HepG2 (cell line): ENCODE measurements around the gene IRX3. TPM values are rescaled to one million over a fixed set of nuclear protein-coding genes. Genes with fewer than 3 reads are reported as not detected.

Experiments used
- ATAC-seq: fragments of 200-7000 bp; cut with Tn5 transposase; 3 replicates; pipeline ENCODE4 v1.9.1; 2020; ENCODE audit warnings: mild to moderate bottlenecking, moderate library complexity
- BruUV-seq: library from RNA; stranded (reverse); fragments of 400-500 nt; replicated peaks from 2 replicates; lab custom pipeline; 2021; lab: Mats Ljungman, UMichigan
- CTCF ChIA-PET: fragments of 300-600 bp; formaldehyde crosslinking; extraction: SDS; loops from one replicate; lab custom pipeline; 2021; ENCODE audit warnings: low total read pairs, inconsistent platforms, low intra/inter-chr PET ratio; lab: Yijun Ruan, JAX
- POLR2A ChIA-PET: fragments of 350-600 bp; sonication (Branson Sonifier 250); formaldehyde crosslinking; loops from one replicate; lab custom pipeline; 2020; ENCODE audit warnings: antibody characterized with exemption, inconsistent platforms; lab: Yijun Ruan, JAX
- DNase-seq: peaks from one replicate; pipeline ENCODE4 v3.0.0-alpha.2; 2015; ENCODE audit warnings: low spot score
- FAIRE-seq: peaks from 3 replicates; lab custom pipeline; 2011; peaks lifted over from hg19 to GRCh38; lab: Jason Lieb, UNC
- H2AFZ ChIP-seq: one replicate; pipeline ENCODE4 v1.6.1; 2011; ENCODE audit warnings: low read length, inconsistent platforms
- H3K27ac ChIP-seq: fragments of 300-600 bp; 3 replicates; pipeline ENCODE4 v1.8.0; 2011; ENCODE audit warnings: mixed run types, mild to moderate bottlenecking, mixed read lengths, low read length, inconsistent platforms; ENCODE audit not compliant: insufficient read depth; ENCODE audit errors: extremely low read length
- H3K27me3 ChIP-seq, 2 experiments: fragments of 200-600 bp in 1 of 2; 2 replicates in 1 of 2; 3 replicates in 1 of 2; pipeline versions ENCODE4 v1.6.0 to v1.8.0; 2011; ENCODE audit warnings: low read length in 2 of 2, mild to moderate bottlenecking in 2 of 2, moderate library complexity in 2 of 2, inconsistent platforms in 1 of 2; ENCODE audit not compliant: insufficient read depth in 2 of 2, control insufficient read depth in 1 of 2
- H3K36me3 ChIP-seq, 2 experiments: fragments of 200-600 bp in 1 of 2; replicated peaks in 1 of 2; 2 replicates in 1 of 2; 3 replicates in 1 of 2; pipeline versions ENCODE4 v1.5.1 to v1.8.0; 2011; ENCODE audit warnings: low read length in 2 of 2, inconsistent platforms in 1 of 2; ENCODE audit not compliant: insufficient read depth in 2 of 2, control insufficient read depth in 1 of 2
- H3K4me1 ChIP-seq: 2 replicates; pipeline ENCODE4 v1.5.1; 2012; ENCODE audit warnings: low read length, inconsistent platforms; ENCODE audit not compliant: insufficient read depth
- H3K4me2 ChIP-seq: 2 replicates; pipeline ENCODE4 v1.6.0; 2011; ENCODE audit warnings: low read depth, low read length, inconsistent platforms
- H3K4me3 ChIP-seq, 3 experiments: fragments of 200-600 bp in 1 of 3; sonication (generic), shearing (Covaris generic) in 1 of 3; replicated peaks in 1 of 3; 2 replicates each; pipeline ENCODE4 v1.5.1; 2011 to 2016; ENCODE audit warnings: low read length in 3 of 3, inconsistent platforms in 2 of 3, low read depth in 2 of 3, mild to moderate bottlenecking in 2 of 3, control low read depth in 1 of 3, mixed read lengths in 1 of 3; ENCODE audit not compliant: insufficient read depth in 1 of 3
- H3K79me2 ChIP-seq: one replicate; pipeline ENCODE4 v1.6.1; 2011; ENCODE audit warnings: low read length, inconsistent platforms; ENCODE audit not compliant: insufficient read depth
- H3K9ac ChIP-seq: 2 replicates; pipeline ENCODE4 v1.6.0; 2011; ENCODE audit warnings: mild to moderate bottlenecking, low read depth, low read length, inconsistent platforms; ENCODE audit not compliant: insufficient read depth
- H3K9me3 ChIP-seq: 2 replicates; pipeline ENCODE4 v1.5.1; 2012; ENCODE audit warnings: mild to moderate bottlenecking, low read length
- H4K20me1 ChIP-seq: 2 replicates; pipeline ENCODE4 v1.6.0; 2011; ENCODE audit warnings: inconsistent platforms, mild to moderate bottlenecking, low read length, moderate library complexity; ENCODE audit not compliant: insufficient read depth
- ARID3A ChIP-seq: IDR thresholded peaks from 2 replicates; pipeline ENCODE4 v1.6.1; 2012; ENCODE audit warnings: low read depth, low read length, improper control_type of control experiment
- DMTF1 ChIP-seq: sonication (generic); formaldehyde crosslinking; IDR thresholded peaks from 2 replicates; pipeline ENCODE4 v1.4.0; 2020; ENCODE audit warnings: mild to moderate bottlenecking, missing genetic modification reagents
- DNMT3B ChIP-seq: conservative IDR thresholded peaks from 2 replicates; pipeline ENCODE4 v1.6.1; 2016; ENCODE audit warnings: missing biosample characterization, control low read depth
- FOXA3 ChIP-seq: IDR thresholded peaks from 2 replicates; pipeline ENCODE4 v1.6.1; 2016; ENCODE audit warnings: missing genetic modification reagents, missing compliant biosample characterization
- KDM4B ChIP-seq: sonication (generic); formaldehyde crosslinking; IDR thresholded peaks from 2 replicates; pipeline ENCODE4 v1.4.0; 2020; ENCODE audit warnings: missing genetic modification reagents
- NKX3-1 ChIP-seq: sonication (generic); formaldehyde crosslinking; IDR thresholded peaks from 2 replicates; pipeline ENCODE4 v1.5.0; 2020; ENCODE audit warnings: missing genetic modification reagents
- WGBS: methylation state at CpG from one replicate; pipeline ENCODE4 v1.1.6; 2017; ENCODE audit warnings: low lambda C conversion rate; 5-methylcytosine and 5-hydroxymethylcytosine counted together
- in situ Hi-C: cut with HindIII; loops from 2 replicates; pipeline ENCODE4 v1.10.0; 2017; ENCODE audit warnings: low pct_unique_long_range_greater_than_20kb; ENCODE audit not compliant: extremely low pct_ligation_motif_present
- intact Hi-C: fragments of 100-400 bp; cut with micrococcal nuclease; formaldehyde crosslinking; loops from one replicate; pipeline ENCODE4 v1.10.0; 2022; ENCODE audit not compliant: unreplicated experiment
- polyA plus RNA-seq, 8 experiments: library from polyadenylated mRNA; depleted of rRNA in 3 of 8; stranded (reverse) in 7 of 8; unstranded in 1 of 8; fragments of >200 nt; fragmentation: Illumina TruSeq in 4 of 8; extraction: Trizol in 4 of 8; gene quantifications; 2 replicates each; pipeline versions ENCODE4 v1.2.1 to v1.2.3, GENCODE V29; 2011 to 2016; ENCODE audit warnings: low read depth in 4 of 8, missing spikeins in 1 of 8, mixed read lengths in 1 of 8; ENCODE audit not compliant: insufficient read depth in 1 of 8
- total RNA-seq, 5 experiments: library from RNA; depleted of rRNA; stranded (reverse); fragments of >200 nt; fragmentation: Illumina TruSeq; extraction: Trizol; gene quantifications; 2 replicates each; pipeline ENCODE4 v1.2.3, GENCODE V29; 2016; ENCODE audit warnings: low read depth in 1 of 5

Gene IRX3
- total and polyA plus RNA-seq, 2 of the 13 experiments (the other 11 are each of a cell fraction or from before 2014, with no cell fraction given): 9.2 to 16.4 TPM

GRCh38 chr16:54331241-54332002, 44.8 kb upstream of the IRX3 start (continued):
- TF ChIP-seq ARID3A (no peak), NKX3-1 (CRISPR knock-in tag) (no peak), KDM4B (CRISPR knock-in tag) (no peak)

- intact Hi-C loops: no loop called here
Measured at GRCh38 chr16:54327609-54328008, 41.0 kb upstream of the IRX3 start.

GRCh38 chr16:54326266-54326662, 39.7 kb upstream of the IRX3 start:
- Histone ChIP-seq H3K79me2 (no peaks in the 10 kb centered on the region), H3K27me3 (peaks cover 13 to 46% of the 10 kb centered on the region in 2 experiments), H3K4me2 (no peak overlapping the region), H3K27ac (no peak overlapping the region), H3K9ac (no peak overlapping the region), H2AFZ (no peak overlapping the region), H3K9me3 (no peaks in the 10 kb centered on the region), H3K4me1 (no peaks in the 10 kb centered on the region), H3K36me3 (no peaks in the 10 kb centered on the region), H3K4me3 (no peak overlapping the region), H4K20me1 (no peaks in the 10 kb centered on the region)
- no peak for DNase-seq
- TF ChIP-seq DMTF1 (CRISPR knock-in tag) (no peak), DNMT3B (CRISPR knock-in tag) (no peak)
- WGBS: under 1% methylated on average over 3 of the region's 3 CpGs
- no peak for FAIRE-seq
- ChIA-PET POLR2A (no interaction called here), CTCF (no interaction called here)
- no TSS peak for BruUV-seq
- ATAC-seq: no peak
- intact Hi-C loops: no loop called here
- in situ Hi-C loops: no loop called here

More at GRCh38 chr16:54327609-54328008, 41.0 kb upstream of the IRX3 start:
- DNase-seq: no peak
- Histone ChIP-seq H3K4me2 (no peak overlapping the region), H3K79me2 (no peaks in the 10 kb centered on the region), H3K9me3 (no peaks in the 10 kb centered on the region), H3K4me1 (no peaks in the 10 kb centered on the region), H2AFZ (no peak overlapping the region), H3K4me3 (no peak overlapping the region), H3K9ac (no peak overlapping the region), H3K27me3 (peaks cover 13 to 46% of the 10 kb centered on the region in 2 experiments), H3K36me3 (no peaks in the 10 kb centered on the region), H3K27ac (no peak overlapping the region)
- in situ Hi-C loops: no loop called here
- ChIA-PET POLR2A (no interaction called here), CTCF (no interaction called here)
- no peak for FAIRE-seq
- no TSS peak for BruUV-seq
- no peak for ATAC-seq
- no peak for TF ChIP-seq FOXA3
- TF ChIP-seq, all 625 proteins: peak for 0
- 24% methylated on average over 5 of the region's 5 CpGs for WGBS
- no peaks in the 10 kb centered on the region for H4K20me1 ChIP-seq
